IPS DF 19.7 (cell line): Measurements from ENCODE around the gene VSIG1.
A peak's percentile ranks its signal among the peaks of the same experiment; 100 is the strongest.

Experiments used
- DNase-seq: peaks from one replicate; pipeline ENCODE4 v3.0.0-alpha.2; 2013; ENCODE audit warnings: low read depth, low spot score

VSIG1 gene

GRCh38 chrX:108064613-108065012 is 19.7 kb downstream of the VSIG1 start:
- no peak for DNase-seq

- DNase-seq: no peak
These were observed 23.3 kb downstream of the VSIG1 start for GRCh38 chrX:108068121-108068520.

- DNase-seq: no peak
These were observed 26.0 kb downstream of the VSIG1 start for GRCh38 chrX:108070891-108071290.

- DNase-seq: no peak
These were observed 26.7 kb downstream of the VSIG1 start for GRCh38 chrX:108071578-108071977.

GRCh38 chrX:108072746-108073145 is 27.9 kb downstream of the VSIG1 start:
- no peak for DNase-seq

GRCh38 chrX:108081110-108081509 is 36.2 kb downstream of the VSIG1 start:
- no peak for DNase-seq

- no peak for DNase-seq
These were observed 42.9 kb downstream of the VSIG1 start for GRCh38 chrX:108087792-108088191.

- no peak for DNase-seq
These were observed 43.6 kb downstream of the VSIG1 start for GRCh38 chrX:108088511-108088910.

- DNase-seq: no peak
These were observed 45.8 kb downstream of the VSIG1 start for GRCh38 chrX:108090491-108091263.

GRCh38 chrX:108091264-108091877 is 46.5 kb downstream of the VSIG1 start, which contains the start of the genes ATG4A and PSMD10:
ATG4A (plus strand) TSS chrX:108091778; CDS start chrX:108091827, 49 bp downstream.
PSMD10 (minus strand) TSS chrX:108091542; CDS start chrX:108091520, 22 bp downstream.
- DNase-seq: peak; percentile 80

- DNase-seq: no peak
These were observed 47.0 kb downstream of the VSIG1 start for GRCh38 chrX:108091878-108092291.

- DNase-seq: no peak
These were observed 52.5 kb downstream of the VSIG1 start for GRCh38 chrX:108097380-108097779.

GRCh38 chrX:108105473-108105872 is 60.6 kb downstream of the VSIG1 start:
- no peak for DNase-seq

GRCh38 chrX:108114541-108114940 is 69.7 kb downstream of the VSIG1 start:
- no peak for DNase-seq

- no peak for DNase-seq
These were observed 73.1 kb downstream of the VSIG1 start for GRCh38 chrX:108117988-108118387.

GRCh38 chrX:108121291-108121690 is 76.4 kb downstream of the VSIG1 start:
- DNase-seq: no peak

GRCh38 chrX:108122748-108123147 is 77.9 kb downstream of the VSIG1 start:
- no peak for DNase-seq

- DNase-seq: no peak
These were observed 78.9 kb downstream of the VSIG1 start for GRCh38 chrX:108123591-108124366.

GRCh38 chrX:108126661-108127060 is 81.8 kb downstream of the VSIG1 start:
- no peak for DNase-seq

- no peak for DNase-seq
These were observed 82.3 kb downstream of the VSIG1 start for GRCh38 chrX:108127152-108127551.
